NCI-H524 treated with DMSO at 0.1 percent for 48 hours (cell line): Measurements from ENCODE around the gene SPOCK3.
"Not testable (repeated sequence)": the region's sequence is repeated elsewhere in the genome, so short reads cannot be mapped to it uniquely, and the experiment has no call there.

Source experiments
- DNase-seq: peaks from one replicate; lab custom pipeline; 2025; lab: John Stamatoyannopoulos, UW

Gene SPOCK3

GRCh38 chr4:167234316-167234881, at the start of gene SPOCK3:
Gene SPOCK3, minus strand, starts transcription at chr4:167234494.
- no peak for DNase-seq

GRCh38 chr4:167282171-167282864, 48.0 kb upstream of the SPOCK3 start:
- no peak for DNase-seq

GRCh38 chr4:167281545-167281944, 47.3 kb upstream of the SPOCK3 start:
- DNase-seq, result not testable (repeated sequence)

- no peak for DNase-seq
Measured at GRCh38 chr4:167274351-167274750, 40.1 kb upstream of the SPOCK3 start.

GRCh38 chr4:167265231-167265630, 30.9 kb upstream of the SPOCK3 start:
- DNase-seq, result no peak

GRCh38 chr4:167248271-167248670, 14.0 kb upstream of the SPOCK3 start:
- DNase-seq, result no peak

GRCh38 chr4:167239627-167240026, 5.3 kb upstream of the SPOCK3 start:
- DNase-seq, result no peak

GRCh38 chr4:167238226-167238625, 3.9 kb upstream of the SPOCK3 start:
- no peak for DNase-seq

- DNase-seq, result no peak
Measured at GRCh38 chr4:167233685-167234315, 494 bp downstream of the SPOCK3 start.

- DNase-seq, result no peak
Measured at GRCh38 chr4:167232805-167233684, 1.2 kb downstream of the SPOCK3 start.

GRCh38 chr4:167230744-167231143, 3.5 kb downstream of the SPOCK3 start:
- no peak for DNase-seq

GRCh38 chr4:167222099-167222498, 12.2 kb downstream of the SPOCK3 start:
- no peak for DNase-seq

- no peak for DNase-seq
Measured at GRCh38 chr4:167221084-167221483, 13.2 kb downstream of the SPOCK3 start.

GRCh38 chr4:167218022-167218608, 16.2 kb downstream of the SPOCK3 start:
- no peak for DNase-seq

- no peak for DNase-seq
Measured at GRCh38 chr4:167216783-167217182, 17.5 kb downstream of the SPOCK3 start.

GRCh38 chr4:167210166-167210565, 24.1 kb downstream of the SPOCK3 start:
- no peak for DNase-seq

- no peak for DNase-seq
Measured at GRCh38 chr4:167196344-167197012, 37.8 kb downstream of the SPOCK3 start.

GRCh38 chr4:167190379-167190778, 43.9 kb downstream of the SPOCK3 start:
- DNase-seq, result no peak

GRCh38 chr4:167185465-167185864, 48.8 kb downstream of the SPOCK3 start:
- no peak for DNase-seq

- no peak for DNase-seq
Measured at GRCh38 chr4:167183036-167183435, 51.3 kb downstream of the SPOCK3 start.

- no peak for DNase-seq
Measured at GRCh38 chr4:167177925-167178324, 56.4 kb downstream of the SPOCK3 start.
